ENCODE results near the gene PIPOX.

GRCh38 chr17:29070308-29070707 is 27.4 kb downstream of the PIPOX start:
- TF ChIP-seq ATF6 (CRISPR knock-in tag; IDR thresholded peaks at IDR 0.05): no peak
- no peak for TF ChIP-seq EZH2 (IDR thresholded peaks at IDR 0.05; ENCODE audit: borderline replicate concordance, low read depth, low read length)
- no peak for TF ChIP-seq NRF1 (conservative IDR thresholded peaks at IDR 0.05 in 1 of 2, IDR thresholded peaks at IDR 0.05 in 1 of 2)
- TF ChIP-seq TAL1 (IDR thresholded peaks at IDR 0.05): no peak
- TF ChIP-seq CTCF (IDR thresholded peaks at IDR 0.05 in 2 of 3, conservative IDR thresholded peaks at IDR 0.05 in 1 of 3; ENCODE audit: insufficient read depth in 2 of 3, low read depth in 1 of 3, low read length in 3 of 3): no peak
- TF ChIP-seq BCLAF1 (IDR thresholded peaks at IDR 0.05; ENCODE audit: borderline replicate concordance in 1 of 2, control insufficient read depth in 1 of 2, low read depth in 2 of 2, low read length in 1 of 2): no peak
- no peak for TF ChIP-seq CBFB (CRISPR knock-in tag; IDR thresholded peaks at IDR 0.05)

All from K562 (cell line).